Vagina (tissue), 2 donors: ENCODE measurements around the gene SDK2.

ENCODE experiments used
- CTCF ChIP-seq, 3 experiments: fragments of 450-650 bp in 2 of 3; fragments of 200-600 bp in 1 of 3; sonication (generic) in 1 of 3; IDR thresholded peaks; one replicate each; pipeline ENCODE4 v1.5.1; 2017 to 2019; ENCODE audit warnings: antibody characterized with exemption in 3 of 3, mild to moderate bottlenecking in 2 of 3, moderate library complexity in 2 of 3
- POLR2A ChIP-seq, 2 donors: fragments of 450-650 bp; IDR thresholded peaks; one replicate each; pipeline ENCODE4 v1.6.1; 2017; ENCODE audit warnings: antibody characterized with exemption in 2 of 2, mild to moderate bottlenecking in 2 of 2, moderate library complexity in 2 of 2
- POLR2AphosphoS5 ChIP-seq, 2 donors: sonication (generic); formaldehyde crosslinking; IDR thresholded peaks; one replicate each; pipeline ENCODE4 v1.9.0; 2017; ENCODE audit warnings: antibody characterized with exemption in 2 of 2, mild to moderate bottlenecking in 2 of 2, low read depth in 1 of 2; ENCODE audit not compliant: insufficient read depth in 1 of 2

GRCh38 chr17:73650617-73651200 is 6.5 kb upstream of the SDK2 start:
- TF ChIP-seq CTCF (IDR thresholded peaks at IDR 0.05) (no peak), POLR2AphosphoS5 (IDR thresholded peaks at IDR 0.05; ENCODE audit: insufficient read depth in 1 of 2, low read depth in 1 of 2) (no peak), POLR2A (IDR thresholded peaks at IDR 0.05) (no peak)
